ENCODE data around the gene NACC1. TPM values are rescaled to one million over a fixed set of nuclear protein-coding genes. Genes with fewer than 3 reads are reported as not detected.
A peak's percentile ranks its signal among the peaks of the same experiment; 100 is the strongest.
"Not testable (repeated sequence)": the region's sequence is repeated elsewhere in the genome, so short reads cannot be mapped to it uniquely, and the experiment has no call there.

NACC1 gene
- total RNA-seq, 1 experiment from 2014 or later, result 50.6 TPM

GRCh38 chr19:13146763-13147563 lies 28.9 kb downstream of the NACC1 start:
- peak; percentile 63 for DNase-seq (ENCODE audit: low read depth)

DNA sequence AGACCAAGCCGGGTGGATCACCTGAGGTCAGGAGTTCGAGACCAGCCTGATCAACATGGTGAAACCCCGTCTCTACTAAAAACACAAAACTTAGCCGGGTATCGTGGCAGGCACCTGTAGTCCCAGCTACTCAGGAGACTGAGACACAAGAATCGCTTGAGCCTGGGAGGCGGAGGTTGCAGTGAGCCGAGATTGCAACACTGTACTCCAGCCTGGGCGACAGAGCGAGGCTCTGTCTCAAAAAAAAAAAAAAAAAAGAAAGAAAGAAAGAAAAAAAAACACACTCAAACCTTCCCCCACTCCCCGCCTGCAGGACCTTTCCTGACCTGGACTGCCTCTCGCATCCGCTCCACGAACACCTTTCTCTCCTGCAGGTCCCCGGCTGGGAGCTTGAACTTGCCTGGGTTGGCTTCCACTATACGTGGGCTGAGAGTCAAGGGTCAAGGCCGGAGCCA lies 31.1 kb downstream of the NACC1 start:
- not testable (repeated sequence) for DNase-seq (ENCODE audit: low read depth)

DNA sequence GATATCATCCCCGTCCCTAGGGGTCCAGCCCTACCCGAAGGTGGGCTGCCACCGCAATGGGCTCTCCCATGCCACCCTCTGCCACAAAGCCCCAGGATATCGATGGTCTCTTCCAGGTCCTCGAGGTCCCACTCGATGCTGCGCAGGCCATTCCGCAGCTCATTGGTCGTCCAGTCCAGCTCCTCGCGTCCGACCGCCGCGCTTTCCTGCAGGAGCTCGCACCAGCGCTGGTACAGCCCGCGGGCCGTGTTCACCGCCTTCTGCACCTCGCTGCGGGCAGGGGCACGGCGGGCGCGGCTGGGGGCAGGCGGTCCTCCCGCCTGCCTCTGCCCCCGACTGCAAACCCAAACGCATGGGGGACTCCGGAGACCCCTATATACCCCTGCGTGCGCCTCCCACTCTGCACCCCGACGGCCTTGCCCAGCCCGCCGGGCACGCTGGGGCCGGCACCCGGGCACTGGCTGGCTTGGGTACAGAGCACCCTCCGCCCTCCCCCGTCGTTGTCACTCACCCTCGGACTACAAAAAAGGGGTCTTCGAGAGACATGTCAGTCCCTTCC lies 31.6 kb downstream of the NACC1 start:
- peak; percentile 74 for DNase-seq (ENCODE audit: low read depth)

DNA sequence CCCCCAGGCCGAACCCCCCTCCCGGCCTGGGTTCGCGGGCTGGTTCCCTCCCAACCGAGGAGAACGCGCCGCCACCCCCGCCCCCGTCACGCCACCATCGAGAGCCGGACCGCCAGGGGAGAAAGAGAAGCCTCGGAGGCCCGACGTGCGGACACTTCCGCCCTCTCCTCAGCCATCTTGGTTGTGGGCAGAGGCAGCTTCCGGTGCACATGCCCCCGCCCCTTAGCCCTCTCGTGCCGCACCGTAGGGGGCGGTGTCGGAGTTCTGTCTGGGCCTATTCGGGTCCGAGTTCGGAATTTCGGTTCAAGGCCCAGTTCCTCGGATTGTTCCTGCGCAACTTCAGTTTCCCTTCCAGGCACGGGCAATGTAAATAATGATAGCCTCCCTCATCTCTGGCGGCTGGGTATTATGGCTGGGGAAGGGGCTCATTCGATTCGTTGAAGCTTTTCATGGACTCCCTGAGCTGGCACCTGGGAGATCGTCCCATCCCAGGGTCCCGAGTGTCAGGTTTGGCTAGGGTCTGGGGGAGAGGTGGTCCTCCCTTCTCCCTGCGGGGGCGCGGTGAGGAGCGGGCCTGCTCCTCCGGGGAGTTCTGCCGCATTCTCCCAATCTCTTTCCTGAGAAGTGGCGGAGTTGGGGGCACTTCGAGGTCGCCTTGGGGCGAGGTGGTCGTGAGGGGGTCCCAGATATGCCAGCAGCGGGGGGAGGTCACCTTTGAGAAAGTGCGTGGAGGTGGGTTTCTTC lies 32.3 kb downstream of the NACC1 start, which contains the start of the genes IER2 and STX10:
Gene IER2 (plus strand): TSS at position 225 of the 744 bp plus-strand sequence. CDS start 2,776 bp downstream, outside the sequence.
Gene STX10 (minus strand): TSS at position 189 of the 744 bp plus-strand sequence. CDS start 202 bp downstream, outside the sequence.
- DNase-seq (ENCODE audit: low read depth), result peak; percentile 98

- no peak for DNase-seq (ENCODE audit: low read depth)
These were observed 33.0 kb downstream of the NACC1 start for GRCh38 chr19:13150931-13151604.

DNA sequence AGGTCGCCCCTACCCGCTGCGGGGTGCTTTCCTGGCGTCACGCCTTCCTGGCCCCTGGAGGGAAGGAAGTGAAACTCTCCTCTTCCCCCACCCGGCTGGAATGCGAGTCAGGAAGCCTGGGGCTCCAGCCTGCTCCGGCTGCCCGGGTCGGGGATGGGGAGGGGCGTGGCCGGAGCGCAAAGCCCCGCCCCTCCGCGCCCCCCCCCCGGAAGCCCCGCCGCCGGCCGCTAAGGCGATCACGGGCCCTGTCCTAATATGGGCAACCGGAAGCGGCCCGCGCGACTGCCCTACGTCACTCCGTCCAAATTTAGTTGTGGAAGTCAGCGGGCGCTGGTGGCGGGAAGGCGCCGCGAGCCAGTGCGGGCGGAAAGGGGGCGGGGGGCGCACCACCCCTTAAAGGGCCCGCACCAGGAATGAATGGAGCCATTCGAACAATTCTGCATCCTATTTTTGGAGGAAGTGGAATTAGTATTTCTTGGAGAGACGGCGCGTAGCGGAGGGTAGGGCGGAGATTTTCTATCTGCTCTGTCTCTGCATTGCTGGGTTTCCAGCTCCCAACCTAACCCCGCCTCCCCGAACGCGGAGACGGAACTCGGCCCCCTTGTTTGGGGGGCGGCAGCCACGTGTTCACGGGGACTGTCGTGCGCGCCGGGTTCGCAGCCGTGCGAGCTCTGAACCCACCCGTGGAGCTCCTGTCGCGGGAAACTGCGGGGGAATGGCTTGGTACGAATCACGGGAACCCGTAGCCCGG lies 33.7 kb downstream of the NACC1 start:
- peak; percentile 98 for DNase-seq (ENCODE audit: low read depth)

GRCh38 chr19:13152356-13152973 lies 34.4 kb downstream of the NACC1 start:
- no peak for DNase-seq (ENCODE audit: low read depth)

GRCh38 chr19:13152974-13153568 lies 35.0 kb downstream of the NACC1 start:
- DNase-seq (ENCODE audit: low read depth), result peak; percentile 97

GRCh38 chr19:13153569-13154240 lies 35.6 kb downstream of the NACC1 start:
- no peak for DNase-seq (ENCODE audit: low read depth)

GRCh38 chr19:13154241-13154778 lies 36.2 kb downstream of the NACC1 start:
- peak; percentile 90 for DNase-seq (ENCODE audit: low read depth)

GRCh38 chr19:13154911-13155471 lies 36.9 kb downstream of the NACC1 start:
- DNase-seq (ENCODE audit: low read depth), result peak; percentile 76

- DNase-seq (ENCODE audit: low read depth), result peak; percentile 85
These were observed 37.7 kb downstream of the NACC1 start for GRCh38 chr19:13155472-13156359.

DNA sequence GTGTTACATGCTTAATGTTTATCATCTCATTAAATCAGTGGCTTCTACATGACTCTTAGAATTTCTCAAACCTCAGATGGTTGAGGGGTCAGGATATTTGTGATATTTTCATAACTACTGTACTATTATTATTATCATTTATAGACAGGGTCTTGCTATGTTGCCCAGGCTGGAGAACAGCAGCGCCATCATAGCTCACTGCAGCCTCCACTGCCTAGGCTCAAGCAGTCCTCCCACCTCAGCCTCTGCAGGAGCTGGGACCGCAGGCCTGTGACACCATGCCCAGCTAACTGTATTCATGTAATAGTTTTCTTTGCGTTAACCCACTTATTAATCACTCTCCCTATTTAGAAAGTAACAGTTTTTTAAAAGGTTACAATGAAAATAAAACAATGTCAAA lies 41.6 kb downstream of the NACC1 start:
- no peak for DNase-seq (ENCODE audit: low read depth)

DNA sequence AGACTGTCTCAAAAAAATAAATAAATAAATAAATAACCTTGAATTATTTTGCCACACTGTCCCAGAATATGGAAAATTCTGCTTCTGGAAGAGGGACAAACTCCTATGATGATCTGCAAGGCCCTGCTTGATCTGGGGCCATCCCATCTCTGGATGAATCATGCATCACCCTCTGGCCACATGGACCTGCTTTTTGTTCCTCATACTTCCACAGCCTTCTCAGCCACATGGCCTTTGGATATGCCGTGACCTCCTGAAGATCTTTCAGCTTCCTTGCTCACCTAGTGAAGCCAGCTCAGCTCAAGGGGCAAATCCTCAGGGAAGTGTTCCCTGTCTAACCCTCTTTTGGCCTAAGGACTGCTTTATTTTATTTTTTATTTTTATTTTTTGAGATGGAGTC lies 42.5 kb downstream of the NACC1 start:
- peak; percentile 42 for DNase-seq (ENCODE audit: low read depth)

DNA sequence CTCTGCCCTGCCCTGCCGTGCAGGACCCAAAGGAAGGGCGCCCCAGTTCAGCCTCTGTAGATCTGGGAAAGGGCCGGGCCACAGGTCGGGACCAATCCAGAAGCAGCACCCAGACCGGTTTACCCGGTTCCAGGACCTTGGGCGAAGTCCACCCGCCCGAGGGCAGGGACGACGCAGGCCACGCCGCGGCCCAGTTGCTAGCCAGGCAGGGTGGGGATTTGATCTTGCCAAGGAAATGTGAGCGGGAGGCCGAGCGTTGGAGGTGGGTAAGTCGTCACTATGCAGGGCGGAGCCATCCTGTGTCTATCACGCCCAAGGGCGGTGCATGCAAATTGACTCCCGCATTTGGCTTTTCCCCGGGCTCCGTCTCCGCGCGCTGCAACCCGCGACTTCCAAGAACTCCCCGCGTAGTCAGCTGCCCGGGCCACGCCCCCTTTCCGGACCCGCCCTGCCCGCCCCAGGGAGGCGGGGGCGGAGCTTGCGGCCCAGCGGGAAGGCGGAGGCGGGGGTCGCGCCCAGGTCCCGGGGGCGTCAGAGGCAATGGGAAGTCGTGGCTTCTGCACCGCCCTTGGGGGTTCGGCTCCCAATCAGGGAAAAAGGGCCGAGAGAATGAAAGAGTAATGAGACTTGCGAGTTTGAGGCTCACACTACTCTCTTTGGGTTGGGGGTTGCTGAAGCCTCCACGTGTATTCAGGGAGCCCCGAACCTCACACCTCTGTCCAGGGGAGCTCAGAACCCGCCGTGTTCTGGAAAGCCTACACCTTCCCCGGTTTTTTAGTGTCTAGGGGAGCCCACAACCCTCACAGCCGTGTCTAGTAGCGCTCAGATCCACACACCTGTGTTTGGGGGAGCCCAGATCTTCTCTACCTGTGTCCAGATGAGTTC lies 44.9 kb downstream of the NACC1 start:
- DNase-seq (ENCODE audit: low read depth), result peak; percentile 98

- peak; percentile 88 for DNase-seq (ENCODE audit: low read depth)
These were observed 45.7 kb downstream of the NACC1 start for GRCh38 chr19:13163609-13164342.

Data from Daoy (cell line).